ENCODE data around the gene BCR. TPM values are rescaled to one million over a fixed set of nuclear protein-coding genes. Genes with fewer than 3 reads are reported as not detected.

The BCR gene
- total and polyA plus RNA-seq, 2 of the 13 experiments (the other 11 are each of a cell fraction or from before 2014, with no cell fraction given) = 19.9 to 33.6 TPM

DNA sequence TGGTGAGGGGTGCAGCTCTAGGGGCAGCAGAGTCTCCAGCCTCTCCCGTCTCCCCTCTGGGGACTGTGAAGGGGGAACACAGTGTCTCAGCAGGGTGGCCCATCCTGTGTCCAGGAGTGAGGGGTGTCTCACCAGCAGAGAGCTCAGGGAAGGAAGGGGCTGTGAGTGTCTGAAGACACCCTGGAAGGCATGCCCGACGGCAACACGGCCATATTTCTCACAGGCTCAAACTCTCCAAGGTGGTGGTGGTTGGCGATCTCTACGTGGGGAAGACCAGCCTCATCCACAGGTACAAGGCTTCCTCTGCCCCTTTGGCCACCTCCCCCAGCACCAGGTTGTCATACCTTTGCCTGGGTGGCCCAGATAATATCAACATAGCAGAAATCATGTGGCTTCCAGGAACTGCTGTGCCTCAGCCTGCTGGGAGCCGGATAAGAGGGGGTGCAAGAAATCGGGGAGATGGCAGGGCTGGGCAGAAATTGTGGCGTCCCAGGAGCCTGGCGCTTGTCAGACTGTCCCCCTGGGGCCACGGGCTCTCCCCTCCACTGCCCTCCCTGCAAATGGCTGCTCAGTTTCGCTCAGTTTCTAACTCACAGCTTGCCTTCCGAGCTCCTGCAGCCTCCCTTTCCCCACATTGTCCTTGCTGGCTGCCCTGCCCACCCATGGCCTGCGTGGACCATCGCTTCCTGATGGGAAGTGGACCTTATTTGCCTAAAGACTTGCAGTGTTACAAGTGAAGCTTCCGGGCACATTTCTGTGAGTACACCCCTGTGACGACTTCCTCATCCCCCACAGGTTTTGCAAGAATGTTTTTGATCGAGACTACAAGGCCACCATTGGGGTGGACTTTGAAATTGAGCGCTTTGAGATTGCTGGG lies 27.8 kb upstream of the BCR start (continued):
- TF ChIP-seq, protein P1, sequence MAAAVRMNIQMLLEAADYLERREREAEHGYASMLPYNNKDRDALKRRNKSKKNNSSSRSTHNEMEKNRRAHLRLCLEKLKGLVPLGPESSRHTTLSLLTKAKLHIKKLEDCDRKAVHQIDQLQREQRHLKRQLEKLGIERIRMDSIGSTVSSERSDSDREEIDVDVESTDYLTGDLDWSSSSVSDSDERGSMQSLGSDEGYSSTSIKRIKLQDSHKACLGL (CRISPR knock-in tag; IDR thresholded peaks at IDR 0.05) = no peak
- TF ChIP-seq ZNF781 (CRISPR knock-in tag; IDR thresholded peaks at IDR 0.05; ENCODE audit: borderline replicate concordance, not compliant biosample characterization) (no peak), RFXAP (CRISPR knock-in tag; IDR thresholded peaks at IDR 0.05; ENCODE audit: borderline replicate concordance) (no peak), U2AF1 (optimal IDR thresholded peaks at IDR 0.05; ENCODE audit: low read depth, low read length) (no peak), TFAP4 (IDR thresholded peaks at IDR 0.05; ENCODE audit: borderline replicate concordance, low read depth) (no peak), NFE2 (CRISPR knock-in tag; IDR thresholded peaks at IDR 0.05) (no peak), ZNF883 (CRISPR knock-in tag; IDR thresholded peaks at IDR 0.05; ENCODE audit: not compliant biosample characterization) (no peak), MEIS2 (CRISPR knock-in tag; IDR thresholded peaks at IDR 0.05) (no peak), DMTF1 (CRISPR knock-in tag; IDR thresholded peaks at IDR 0.05) (no peak), AFF4 (CRISPR knock-in tag; IDR thresholded peaks at IDR 0.05) (no peak), NFE2L2 (IDR thresholded peaks at IDR 0.05; ENCODE audit: low read length) (no peak), ZNF670 (CRISPR knock-in tag; IDR thresholded peaks at IDR 0.05; ENCODE audit: borderline replicate concordance) (no peak), ZBTB26 (CRISPR knock-in tag; IDR thresholded peaks at IDR 0.05; ENCODE audit: borderline replicate concordance) (no peak), KMT2B (CRISPR knock-in tag; IDR thresholded peaks at IDR 0.05) (no peak), SKIL (CRISPR knock-in tag; IDR thresholded peaks at IDR 0.05; ENCODE audit: borderline replicate concordance) (no peak), NFRKB (IDR thresholded peaks at IDR 0.05) (no peak), KAT8 (CRISPR knock-in tag; IDR thresholded peaks at IDR 0.05) (peak; percentile 70), RNF2 (conservative IDR thresholded peaks at IDR 0.05; ENCODE audit: low read depth) (no peak)
